HG02870 (cell line): Measurements from ENCODE around the gene HSPA1A.
A peak's percentile ranks its signal among the peaks of the same experiment; 100 is the strongest.
"Not testable (repeated sequence)": the region's sequence is repeated elsewhere in the genome, so short reads cannot be mapped to it uniquely, and the experiment has no call there.

Experiments
- ATAC-seq: cut with Tn5 transposase; IDR thresholded peaks from one replicate; pipeline ENCODE4 v1.9.1; 2021; ENCODE audit warnings: mild to moderate bottlenecking, moderate library complexity; ENCODE audit not compliant: unreplicated experiment

HSPA1A gene

GRCh38 chr6:31806470-31807272, 8.7 kb upstream of the HSPA1A start, which contains the start of gene LSM2:
Gene LSM2 (minus strand): TSS chr6:31806966. CDS start chr6:31806757, 209 bp downstream.
- ATAC-seq: peak; percentile 86

- ATAC-seq: not testable (repeated sequence)
Measured at GRCh38 chr6:31808599-31808998, 6.7 kb upstream of the HSPA1A start.

GRCh38 chr6:31811645-31812044, 3.7 kb upstream of the HSPA1A start:
- no peak for ATAC-seq

- ATAC-seq: no peak
Measured at GRCh38 chr6:31813465-31813849, 1.9 kb upstream of the HSPA1A start.

GRCh38 chr6:31814677-31815024, 692 bp upstream of the HSPA1A start:
- ATAC-seq: no peak

GRCh38 chr6:31817133-31817928, 2.0 kb downstream of the HSPA1A start:
- not testable (repeated sequence) for ATAC-seq

GRCh38 chr6:31817929-31818511, 2.7 kb downstream of the HSPA1A start:
- ATAC-seq: not testable (repeated sequence)

GRCh38 chr6:31819871-31820299, 4.5 kb downstream of the HSPA1A start:
- ATAC-seq: no peak

GRCh38 chr6:31820399-31820798, 5.1 kb downstream of the HSPA1A start:
- not testable (repeated sequence) for ATAC-seq

- ATAC-seq: no peak
Measured at GRCh38 chr6:31821301-31822035, 6.1 kb downstream of the HSPA1A start.

- no peak for ATAC-seq
Measured at GRCh38 chr6:31822036-31822821, 6.9 kb downstream of the HSPA1A start.

- not testable (repeated sequence) for ATAC-seq
Measured at GRCh38 chr6:31823592-31824196, 8.4 kb downstream of the HSPA1A start.

- ATAC-seq: no peak
Measured at GRCh38 chr6:31825553-31825952, 10.2 kb downstream of the HSPA1A start.

- ATAC-seq: no peak
Measured at GRCh38 chr6:31826793-31827285, 11.5 kb downstream of the HSPA1A start.

GRCh38 chr6:31827286-31828079, 12.1 kb downstream of the HSPA1A start, which contains the start of gene HSPA1B:
Gene HSPA1B (plus strand): TSS chr6:31827738. CDS start chr6:31827951, 213 bp downstream.
- peak; percentile 57 for ATAC-seq

GRCh38 chr6:31829633-31830283, 14.4 kb downstream of the HSPA1A start:
- ATAC-seq: no peak

GRCh38 chr6:31830886-31831335, 15.6 kb downstream of the HSPA1A start:
- no peak for ATAC-seq
